K562 (cell line): ENCODE results near the gene REC8. TPM values are rescaled to one million over a fixed set of nuclear protein-coding genes. Genes with fewer than 3 reads are reported as not detected.

ENCODE experiments used
- ARID4B ChIP-seq: sonication (generic); formaldehyde crosslinking; IDR thresholded peaks from 2 replicates; pipeline ENCODE4 v1.8.0; 2022; ENCODE audit warnings: mild to moderate bottlenecking, missing genetic modification reagents
- BRCA1 ChIP-seq, 2 experiments: fragments of 450-650 bp in 1 of 2; sonication (generic) in 1 of 2; formaldehyde crosslinking in 1 of 2; IDR thresholded peaks; 2 replicates each; pipeline versions ENCODE4 v1.5.0 to v1.6.1; 2017 to 2020; ENCODE audit warnings: mild to moderate bottlenecking in 1 of 2, missing genetic modification reagents in 1 of 2
- KAT7 ChIP-seq: sonication (generic); formaldehyde crosslinking; IDR thresholded peaks from 2 replicates; pipeline ENCODE4 v1.8.0; 2022; ENCODE audit warnings: missing genetic modification reagents, mild to moderate bottlenecking, borderline replicate concordance
- MITF ChIP-seq: IDR thresholded peaks from 2 replicates; pipeline ENCODE4 v1.6.1; 2014; ENCODE audit warnings: antibody characterized with exemption
- MYNN ChIP-seq, 2 experiments: sonication (generic); formaldehyde crosslinking in 1 of 2; IDR thresholded peaks; 2 replicates each; pipeline versions ENCODE4 v1.5.0 to v1.6.1; 2016 to 2020; ENCODE audit warnings: antibody characterized with exemption in 1 of 2, missing genetic modification reagents in 1 of 2
- NCOR1 ChIP-seq: fragments of 450-650 bp; IDR thresholded peaks from 2 replicates; pipeline ENCODE4 v1.6.1; 2016; ENCODE audit warnings: mild to moderate bottlenecking, moderate library complexity
- TAF1 ChIP-seq: IDR thresholded peaks from 2 replicates; pipeline ENCODE4 v1.6.1; 2011; ENCODE audit warnings: mild to moderate bottlenecking, low read length, moderate library complexity; ENCODE audit not compliant: insufficient read depth, control insufficient read depth, severe bottlenecking; ENCODE audit errors: extremely low read depth
- TGIF2 ChIP-seq: sonication (generic); formaldehyde crosslinking; IDR thresholded peaks from 2 replicates; pipeline ENCODE4 v1.8.1; 2022; ENCODE audit warnings: mild to moderate bottlenecking, missing genetic modification reagents, moderate library complexity
- ZBTB17 ChIP-seq: fragments of 450-650 bp; formaldehyde crosslinking; IDR thresholded peaks from 2 replicates; pipeline ENCODE4 v1.4.0; 2020; ENCODE audit warnings: mild to moderate bottlenecking
- ZNF395 ChIP-seq: fragments of 200-800 bp; sonication (Bioruptor generic); IDR thresholded peaks from 2 replicates; pipeline ENCODE4 v1.6.1; 2017; ENCODE audit warnings: missing genetic modification characterization, missing compliant biosample characterization
- ZNF639 ChIP-seq, 2 experiments: fragments of 200-800 bp in 1 of 2; sonication (Bioruptor generic) in 1 of 2; sonication (generic) in 1 of 2; formaldehyde crosslinking in 1 of 2; IDR thresholded peaks in 1 of 2; conservative IDR thresholded peaks in 1 of 2; 2 replicates each; pipeline versions ENCODE4 v1.5.0 to v1.6.1; 2016 to 2020; ENCODE audit warnings: missing compliant biosample characterization in 1 of 2, missing genetic modification characterization in 1 of 2, missing genetic modification reagents in 1 of 2
- polyA plus RNA-seq, 8 experiments: library from polyadenylated mRNA; depleted of rRNA in 4 of 8; stranded (reverse) in 5 of 8; unstranded in 3 of 8; fragments of >200 nt; fragmentation: Nextera tagmentation in 2 of 8; fragmentation: Illumina TruSeq in 1 of 8; extraction: Ambion mirVana in 2 of 8; extraction: Trizol in 1 of 8; gene quantifications; 2 replicates each; pipeline versions ENCODE4 v1.2.1 to v1.2.3, GENCODE V29; 2011 to 2014; ENCODE audit warnings: inconsistent platforms in 1 of 8, missing spikeins in 1 of 8
- total RNA-seq, 7 experiments: library from RNA; depleted of rRNA in 6 of 7; stranded (reverse); fragments of >200 nt in 6 of 7; fragmentation: Illumina TruSeq in 2 of 7; extraction: Trizol in 2 of 7; gene quantifications; 2 replicates each; pipeline versions ENCODE4 v1.2.1 to v1.2.3, GENCODE V29; 2011 to 2021; ENCODE audit warnings: low replicate concordance in 1 of 7
- TF ChIP-seq, protein P1 (sequence below): IDR thresholded peaks from 2 replicates; pipeline ENCODE4 v1.6.1; 2012; ENCODE audit warnings: low read depth, low read length, improper control_type of control experiment, borderline replicate concordance

REC8 gene
- total and polyA plus RNA-seq, 9 of the 15 experiments (the other 6 are each of a cell fraction or from before 2014, with no cell fraction given): 0.11 to 2.5 (median 0.85) TPM

- TF ChIP-seq ARID4B (CRISPR knock-in tag) (0 out of 2 replicates have a peak, but pooled peaks have one; percentile 40), MYNN (IDR thresholded peaks at IDR 0.05) (peak; percentile 90), MYNN (CRISPR knock-in tag; IDR thresholded peaks at IDR 0.05) (no peak), BRCA1 (IDR thresholded peaks at IDR 0.05) (no peak), BRCA1 (CRISPR knock-in tag; IDR thresholded peaks at IDR 0.05) (no peak), ZBTB17 (CRISPR knock-in tag) (0 out of 2 replicates have a peak, but pooled peaks have one; percentile 17), ZNF395 (CRISPR knock-in tag) (peak; percentile 52; the same call in 1 of the 2 replicates), TAF1 (peak; percentile 12), KAT7 (CRISPR knock-in tag) (peak; percentile 72; the same call in 1 of the 2 replicates), MITF (peak; percentile 91), ZNF639 (CRISPR knock-in tag; conservative IDR thresholded peaks at IDR 0.05 in 1 of 2, IDR thresholded peaks at IDR 0.05 in 1 of 2) (no peak), NCOR1 (peak; percentile 54), TGIF2 (no peak)
- TF ChIP-seq, protein P1, sequence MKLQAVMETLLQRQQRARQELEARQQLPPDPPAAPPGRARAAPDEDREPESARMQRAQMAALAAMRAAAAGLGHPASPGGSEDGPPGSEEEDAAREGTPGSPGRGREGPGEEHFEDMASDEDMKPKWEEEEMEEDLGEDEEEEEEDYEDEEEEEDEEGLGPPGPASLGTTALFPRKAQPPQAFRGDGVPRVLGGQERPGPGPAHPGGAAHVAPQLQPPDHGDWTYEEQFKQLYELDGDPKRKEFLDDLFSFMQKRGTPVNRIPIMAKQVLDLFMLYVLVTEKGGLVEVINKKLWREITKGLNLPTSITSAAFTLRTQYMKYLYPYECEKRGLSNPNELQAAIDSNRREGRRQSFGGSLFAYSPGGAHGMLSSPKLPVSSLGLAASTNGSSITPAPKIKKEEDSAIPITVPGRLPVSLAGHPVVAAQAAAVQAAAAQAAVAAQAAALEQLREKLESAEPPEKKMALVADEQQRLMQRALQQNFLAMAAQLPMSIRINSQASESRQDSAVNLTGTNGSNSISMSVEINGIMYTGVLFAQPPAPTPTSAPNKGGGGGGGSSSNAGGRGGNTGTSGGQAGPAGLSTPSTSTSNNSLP: peak; percentile 54; the same call in 1 of the 2 replicates
Observed at GRCh38 chr14:24160850-24161804, 10.8 kb upstream of the REC8 start, which contains the start of gene IRF9 (continued).
